HepG2 (cell line): ENCODE results near the gene UBE2E1. TPM values are rescaled to one million over a fixed set of nuclear protein-coding genes. Genes with fewer than 3 reads are reported as not detected.
A peak's percentile ranks its signal among the peaks of the same experiment; 100 is the strongest.

Experiments
- ATAC-seq: fragments of 200-7000 bp; cut with Tn5 transposase; 3 replicates; pipeline ENCODE4 v1.9.1; 2020; ENCODE audit warnings: mild to moderate bottlenecking, moderate library complexity
- BruUV-seq: library from RNA; stranded (reverse); fragments of 400-500 nt; replicated peaks from 2 replicates; lab custom pipeline; 2021; lab: Mats Ljungman, UMichigan
- CTCF ChIA-PET: fragments of 300-600 bp; formaldehyde crosslinking; extraction: SDS; loops from one replicate; lab custom pipeline; 2021; ENCODE audit warnings: low total read pairs, inconsistent platforms, low intra/inter-chr PET ratio; lab: Yijun Ruan, JAX
- POLR2A ChIA-PET: fragments of 350-600 bp; sonication (Branson Sonifier 250); formaldehyde crosslinking; loops from one replicate; lab custom pipeline; 2020; ENCODE audit warnings: antibody characterized with exemption, inconsistent platforms; lab: Yijun Ruan, JAX
- DNase-seq: peaks from one replicate; pipeline ENCODE4 v3.0.0-alpha.2; 2015; ENCODE audit warnings: low spot score
- FAIRE-seq: peaks from 3 replicates; lab custom pipeline; 2011; peaks lifted over from hg19 to GRCh38; lab: Jason Lieb, UNC
- H2AFZ ChIP-seq: one replicate; pipeline ENCODE4 v1.6.1; 2011; ENCODE audit warnings: low read length, inconsistent platforms
- H3K27ac ChIP-seq: fragments of 300-600 bp; 3 replicates; pipeline ENCODE4 v1.8.0; 2011; ENCODE audit warnings: mixed run types, mild to moderate bottlenecking, mixed read lengths, low read length, inconsistent platforms; ENCODE audit not compliant: insufficient read depth; ENCODE audit errors: extremely low read length
- H3K27me3 ChIP-seq, 2 experiments: fragments of 200-600 bp in 1 of 2; 2 replicates in 1 of 2; 3 replicates in 1 of 2; pipeline versions ENCODE4 v1.6.0 to v1.8.0; 2011; ENCODE audit warnings: low read length in 2 of 2, mild to moderate bottlenecking in 2 of 2, moderate library complexity in 2 of 2, inconsistent platforms in 1 of 2; ENCODE audit not compliant: insufficient read depth in 2 of 2, control insufficient read depth in 1 of 2
- H3K36me3 ChIP-seq, 2 experiments: fragments of 200-600 bp in 1 of 2; replicated peaks in 1 of 2; 2 replicates in 1 of 2; 3 replicates in 1 of 2; pipeline versions ENCODE4 v1.5.1 to v1.8.0; 2011; ENCODE audit warnings: low read length in 2 of 2, inconsistent platforms in 1 of 2; ENCODE audit not compliant: insufficient read depth in 2 of 2, control insufficient read depth in 1 of 2
- H3K4me1 ChIP-seq: 2 replicates; pipeline ENCODE4 v1.5.1; 2012; ENCODE audit warnings: low read length, inconsistent platforms; ENCODE audit not compliant: insufficient read depth
- H3K4me2 ChIP-seq: 2 replicates; pipeline ENCODE4 v1.6.0; 2011; ENCODE audit warnings: low read depth, low read length, inconsistent platforms
- H3K4me3 ChIP-seq, 3 experiments: fragments of 200-600 bp in 1 of 3; sonication (generic), shearing (Covaris generic) in 1 of 3; replicated peaks in 1 of 3; 2 replicates each; pipeline ENCODE4 v1.5.1; 2011 to 2016; ENCODE audit warnings: low read length in 3 of 3, inconsistent platforms in 2 of 3, low read depth in 2 of 3, mild to moderate bottlenecking in 2 of 3, control low read depth in 1 of 3, mixed read lengths in 1 of 3; ENCODE audit not compliant: insufficient read depth in 1 of 3
- H3K79me2 ChIP-seq: one replicate; pipeline ENCODE4 v1.6.1; 2011; ENCODE audit warnings: low read length, inconsistent platforms; ENCODE audit not compliant: insufficient read depth
- H3K9ac ChIP-seq: 2 replicates; pipeline ENCODE4 v1.6.0; 2011; ENCODE audit warnings: mild to moderate bottlenecking, low read depth, low read length, inconsistent platforms; ENCODE audit not compliant: insufficient read depth
- H3K9me3 ChIP-seq: 2 replicates; pipeline ENCODE4 v1.5.1; 2012; ENCODE audit warnings: mild to moderate bottlenecking, low read length
- H4K20me1 ChIP-seq: 2 replicates; pipeline ENCODE4 v1.6.0; 2011; ENCODE audit warnings: inconsistent platforms, mild to moderate bottlenecking, low read length, moderate library complexity; ENCODE audit not compliant: insufficient read depth
- RNF2 ChIP-seq: fragments of 450-650 bp; conservative IDR thresholded peaks from 2 replicates; pipeline ENCODE4 v1.6.1; 2016; ENCODE audit warnings: low read depth
- ZFP90 ChIP-seq: sonication (generic); formaldehyde crosslinking; IDR thresholded peaks from 2 replicates; pipeline ENCODE4 v1.8.0; 2022; ENCODE audit warnings: missing genetic modification reagents, mild to moderate bottlenecking, inconsistent platforms, borderline replicate concordance
- ZFX ChIP-seq: sonication (generic); formaldehyde crosslinking; IDR thresholded peaks from 2 replicates; pipeline ENCODE4 v1.4.0; 2020; ENCODE audit warnings: mild to moderate bottlenecking, low read depth, missing genetic modification reagents, moderate library complexity
- ZNF337 ChIP-seq: sonication (generic); formaldehyde crosslinking; IDR thresholded peaks from 2 replicates; pipeline ENCODE4 v1.5.1; 2020; ENCODE audit warnings: missing genetic modification reagents, low read depth, mild to moderate bottlenecking, borderline replicate concordance
- ZNF431 ChIP-seq: sonication (generic); formaldehyde crosslinking; IDR thresholded peaks from 2 replicates; pipeline ENCODE4 v1.9.0; 2022; ENCODE audit warnings: missing genetic modification reagents, low read depth, mild to moderate bottlenecking, borderline replicate concordance
- whole genome bisulfite sequencing: methylation state at CpG from one replicate; pipeline ENCODE4 v1.1.6; 2017; ENCODE audit warnings: low lambda C conversion rate; 5-methylcytosine and 5-hydroxymethylcytosine counted together
- in situ Hi-C: cut with HindIII; loops from 2 replicates; pipeline ENCODE4 v1.10.0; 2017; ENCODE audit warnings: low pct_unique_long_range_greater_than_20kb; ENCODE audit not compliant: extremely low pct_ligation_motif_present
- intact Hi-C: fragments of 100-400 bp; cut with micrococcal nuclease; formaldehyde crosslinking; loops from one replicate; pipeline ENCODE4 v1.10.0; 2022; ENCODE audit not compliant: unreplicated experiment
- polyA plus RNA-seq, 8 experiments: library from polyadenylated mRNA; depleted of rRNA in 3 of 8; stranded (reverse) in 7 of 8; unstranded in 1 of 8; fragments of >200 nt; fragmentation: Illumina TruSeq in 4 of 8; extraction: Trizol in 4 of 8; gene quantifications; 2 replicates each; pipeline versions ENCODE4 v1.2.1 to v1.2.3, GENCODE V29; 2011 to 2016; ENCODE audit warnings: low read depth in 4 of 8, missing spikeins in 1 of 8, mixed read lengths in 1 of 8; ENCODE audit not compliant: insufficient read depth in 1 of 8
- total RNA-seq, 5 experiments: library from RNA; depleted of rRNA; stranded (reverse); fragments of >200 nt; fragmentation: Illumina TruSeq; extraction: Trizol; gene quantifications; 2 replicates each; pipeline ENCODE4 v1.2.3, GENCODE V29; 2016; ENCODE audit warnings: low read depth in 1 of 5
- TF ChIP-seq, protein P1 (sequence below): sonication (generic); formaldehyde crosslinking; IDR thresholded peaks from 2 replicates; pipeline ENCODE4 v1.4.0; 2020; ENCODE audit warnings: missing genetic modification reagents, borderline replicate concordance
- TF ChIP-seq, protein P2 (sequence below): sonication (generic); formaldehyde crosslinking; IDR thresholded peaks from 2 replicates; pipeline ENCODE4 v1.4.0; 2020; ENCODE audit warnings: mild to moderate bottlenecking, missing genetic modification reagents
- TF ChIP-seq, protein P3 (sequence below): IDR thresholded peaks from 2 replicates; pipeline ENCODE4 v1.6.1; 2016
- TF ChIP-seq, protein P4 (sequence below): sonication (generic); formaldehyde crosslinking; IDR thresholded peaks from 2 replicates; pipeline ENCODE4 v1.5.1; 2020; ENCODE audit warnings: mild to moderate bottlenecking, missing genetic modification reagents, moderate library complexity

Gene UBE2E1
- total and polyA plus RNA-seq, 2 of the 13 experiments (the other 11 are each of a cell fraction or from before 2014, with no cell fraction given): 55.4 to 61.8 TPM

DNA sequence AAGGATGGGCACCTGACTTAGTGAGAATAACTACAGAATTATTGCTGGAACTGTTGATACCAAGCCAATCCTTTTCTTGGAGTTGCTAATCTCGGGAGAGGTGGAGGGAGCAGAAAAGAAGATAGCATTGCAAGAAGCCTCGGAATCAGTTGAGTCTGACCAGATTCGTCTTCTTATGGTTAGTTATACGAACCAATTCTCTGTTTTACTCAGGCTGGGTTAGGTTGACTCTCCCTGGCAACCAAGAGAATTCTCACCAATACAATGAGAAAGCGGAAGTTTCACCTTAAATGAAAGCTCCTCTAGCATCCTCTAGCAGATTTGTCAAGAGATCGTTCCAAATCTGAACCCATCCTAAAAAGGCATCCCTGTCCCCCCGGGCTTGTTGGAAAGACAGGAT lies 43.5 kb upstream of the UBE2E1 start (continued):
- TF ChIP-seq, protein P1, sequence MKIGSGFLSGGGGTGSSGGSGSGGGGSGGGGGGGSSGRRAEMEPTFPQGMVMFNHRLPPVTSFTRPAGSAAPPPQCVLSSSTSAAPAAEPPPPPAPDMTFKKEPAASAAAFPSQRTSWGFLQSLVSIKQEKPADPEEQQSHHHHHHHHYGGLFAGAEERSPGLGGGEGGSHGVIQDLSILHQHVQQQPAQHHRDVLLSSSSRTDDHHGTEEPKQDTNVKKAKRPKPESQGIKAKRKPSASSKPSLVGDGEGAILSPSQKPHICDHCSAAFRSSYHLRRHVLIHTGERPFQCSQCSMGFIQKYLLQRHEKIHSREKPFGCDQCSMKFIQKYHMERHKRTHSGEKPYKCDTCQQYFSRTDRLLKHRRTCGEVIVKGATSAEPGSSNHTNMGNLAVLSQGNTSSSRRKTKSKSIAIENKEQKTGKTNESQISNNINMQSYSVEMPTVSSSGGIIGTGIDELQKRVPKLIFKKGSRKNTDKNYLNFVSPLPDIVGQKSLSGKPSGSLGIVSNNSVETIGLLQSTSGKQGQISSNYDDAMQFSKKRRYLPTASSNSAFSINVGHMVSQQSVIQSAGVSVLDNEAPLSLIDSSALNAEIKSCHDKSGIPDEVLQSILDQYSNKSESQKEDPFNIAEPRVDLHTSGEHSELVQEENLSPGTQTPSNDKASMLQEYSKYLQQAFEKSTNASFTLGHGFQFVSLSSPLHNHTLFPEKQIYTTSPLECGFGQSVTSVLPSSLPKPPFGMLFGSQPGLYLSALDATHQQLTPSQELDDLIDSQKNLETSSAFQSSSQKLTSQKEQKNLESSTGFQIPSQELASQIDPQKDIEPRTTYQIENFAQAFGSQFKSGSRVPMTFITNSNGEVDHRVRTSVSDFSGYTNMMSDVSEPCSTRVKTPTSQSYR (CRISPR knock-in tag): no peak

DNA sequence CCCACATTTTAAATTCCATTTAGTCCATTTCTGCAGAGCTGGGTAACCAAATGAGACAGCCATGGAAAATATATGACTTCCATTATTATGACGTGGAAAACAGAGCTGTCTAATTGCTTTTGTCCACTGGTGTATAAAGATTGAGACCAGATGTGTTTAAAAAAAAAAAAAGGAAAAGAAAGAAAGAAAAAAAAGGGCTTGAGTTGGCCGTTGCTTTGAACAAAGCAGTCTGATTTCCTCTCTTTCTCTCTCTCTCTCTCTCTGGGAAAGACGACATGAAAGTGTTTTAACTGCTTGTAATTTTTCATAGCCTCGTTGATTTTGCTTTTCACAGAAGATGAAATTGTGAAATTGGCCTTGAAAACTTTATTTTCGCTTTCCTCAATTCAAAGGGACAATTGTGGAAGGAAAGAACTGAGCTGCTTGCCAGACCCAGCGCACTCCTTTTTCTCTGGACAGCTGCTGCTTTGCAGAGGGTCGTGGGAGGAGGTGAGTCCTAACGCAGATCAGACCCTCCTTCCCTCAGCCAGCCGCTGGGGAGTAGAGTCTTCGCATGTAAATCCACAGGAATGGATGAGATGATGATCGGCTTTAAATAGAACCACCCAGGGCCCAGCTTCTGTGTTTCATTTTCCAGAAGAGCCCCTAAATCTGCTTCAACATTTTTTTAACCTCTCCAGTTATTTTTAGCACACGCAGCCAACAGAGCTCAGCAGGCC lies 42.8 kb upstream of the UBE2E1 start:
- Histone ChIP-seq H3K27me3 (0 out of 5 replicates have a peak, but pooled peaks cover 0 to 6% of the 10 kb centered on the region in 2 experiments), H3K4me2 (peak overlapping the region; percentile 12; the same call in 1 of the 2 replicates), H3K4me1 (no peaks in the 10 kb centered on the region), H2AFZ (no peak overlapping the region), H3K36me3 (no peaks in the 10 kb centered on the region), H3K9me3 (no peaks in the 10 kb centered on the region), H3K4me3 (no peak overlapping the region), H3K79me2 (no peaks in the 10 kb centered on the region), H3K27ac (no peak overlapping the region), H3K9ac (no peak overlapping the region), H4K20me1 (no peaks in the 10 kb centered on the region)
- intact Hi-C loops (loop anchor here (5.0 kb wide), 1 partner anchor 581 kb away; no protein-coding TSS in a partner anchor), in situ Hi-C loops (no loop called here)
- POLR2A ChIA-PET: no interaction called here
- 17% methylated on average over 11 of the region's 12 CpGs for WGBS
- CTCF ChIA-PET: no interaction called here
- FAIRE-seq: no peak
- no peak for DNase-seq
- no peak for TF ChIP-seq ZNF337 (CRISPR knock-in tag)
- TF ChIP-seq, protein P2, sequence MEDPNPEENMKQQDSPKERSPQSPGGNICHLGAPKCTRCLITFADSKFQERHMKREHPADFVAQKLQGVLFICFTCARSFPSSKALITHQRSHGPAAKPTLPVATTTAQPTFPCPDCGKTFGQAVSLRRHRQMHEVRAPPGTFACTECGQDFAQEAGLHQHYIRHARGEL (CRISPR knock-in tag): no peak
- no peak for TF ChIP-seq ZFX (CRISPR knock-in tag)
- TF ChIP-seq ZNF431 (CRISPR knock-in tag): no peak
- TF ChIP-seq, protein P3, sequence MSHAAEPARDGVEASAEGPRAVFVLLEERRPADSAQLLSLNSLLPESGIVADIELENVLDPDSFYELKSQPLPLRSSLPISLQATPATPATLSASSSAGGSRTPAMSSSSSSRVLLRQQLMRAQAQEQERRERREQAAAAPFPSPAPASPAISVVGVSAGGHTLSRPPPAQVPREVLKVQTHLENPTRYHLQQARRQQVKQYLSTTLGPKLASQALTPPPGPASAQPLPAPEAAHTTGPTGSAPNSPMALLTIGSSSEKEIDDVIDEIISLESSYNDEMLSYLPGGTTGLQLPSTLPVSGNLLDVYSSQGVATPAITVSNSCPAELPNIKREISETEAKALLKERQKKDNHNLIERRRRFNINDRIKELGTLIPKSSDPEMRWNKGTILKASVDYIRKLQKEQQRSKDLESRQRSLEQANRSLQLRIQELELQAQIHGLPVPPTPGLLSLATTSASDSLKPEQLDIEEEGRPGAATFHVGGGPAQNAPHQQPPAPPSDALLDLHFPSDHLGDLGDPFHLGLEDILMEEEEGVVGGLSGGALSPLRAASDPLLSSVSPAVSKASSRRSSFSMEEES (CRISPR knock-in tag): no peak
- TF ChIP-seq RNF2: no peak
- TF ChIP-seq ZFP90 (CRISPR knock-in tag): no peak
- TF ChIP-seq, protein P4, sequence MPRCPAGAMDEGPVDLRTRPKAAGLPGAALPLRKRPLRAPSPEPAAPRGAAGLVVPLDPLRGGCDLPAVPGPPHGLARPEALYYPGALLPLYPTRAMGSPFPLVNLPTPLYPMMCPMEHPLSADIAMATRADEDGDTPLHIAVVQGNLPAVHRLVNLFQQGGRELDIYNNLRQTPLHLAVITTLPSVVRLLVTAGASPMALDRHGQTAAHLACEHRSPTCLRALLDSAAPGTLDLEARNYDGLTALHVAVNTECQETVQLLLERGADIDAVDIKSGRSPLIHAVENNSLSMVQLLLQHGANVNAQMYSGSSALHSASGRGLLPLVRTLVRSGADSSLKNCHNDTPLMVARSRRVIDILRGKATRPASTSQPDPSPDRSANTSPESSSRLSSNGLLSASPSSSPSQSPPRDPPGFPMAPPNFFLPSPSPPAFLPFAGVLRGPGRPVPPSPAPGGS (CRISPR knock-in tag): no peak
- no TSS peak for BruUV-seq
- no peak for ATAC-seq
